ENCODE measurements around the gene LBR.

DNA sequence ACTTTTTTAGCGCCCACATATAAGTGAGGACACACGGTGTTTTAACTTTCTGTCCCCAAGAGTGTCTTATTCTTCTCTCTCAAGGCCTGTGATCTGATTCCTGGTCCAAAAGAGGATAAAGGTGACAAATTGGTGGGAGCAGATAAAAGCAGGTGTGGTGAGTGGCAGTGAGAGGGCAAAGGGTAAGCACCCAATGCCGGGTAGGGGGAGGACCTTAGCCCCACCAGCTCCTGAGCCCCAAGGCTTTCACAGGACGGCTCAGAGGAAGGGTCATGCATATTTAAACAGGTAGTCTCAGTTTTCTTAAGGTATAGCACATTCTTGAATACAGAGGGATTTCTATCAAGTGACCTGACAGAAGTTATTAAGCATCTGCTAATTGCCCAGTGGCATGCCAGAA lies 19.6 kb downstream of the LBR start:
- TF ChIP-seq, protein P1, sequence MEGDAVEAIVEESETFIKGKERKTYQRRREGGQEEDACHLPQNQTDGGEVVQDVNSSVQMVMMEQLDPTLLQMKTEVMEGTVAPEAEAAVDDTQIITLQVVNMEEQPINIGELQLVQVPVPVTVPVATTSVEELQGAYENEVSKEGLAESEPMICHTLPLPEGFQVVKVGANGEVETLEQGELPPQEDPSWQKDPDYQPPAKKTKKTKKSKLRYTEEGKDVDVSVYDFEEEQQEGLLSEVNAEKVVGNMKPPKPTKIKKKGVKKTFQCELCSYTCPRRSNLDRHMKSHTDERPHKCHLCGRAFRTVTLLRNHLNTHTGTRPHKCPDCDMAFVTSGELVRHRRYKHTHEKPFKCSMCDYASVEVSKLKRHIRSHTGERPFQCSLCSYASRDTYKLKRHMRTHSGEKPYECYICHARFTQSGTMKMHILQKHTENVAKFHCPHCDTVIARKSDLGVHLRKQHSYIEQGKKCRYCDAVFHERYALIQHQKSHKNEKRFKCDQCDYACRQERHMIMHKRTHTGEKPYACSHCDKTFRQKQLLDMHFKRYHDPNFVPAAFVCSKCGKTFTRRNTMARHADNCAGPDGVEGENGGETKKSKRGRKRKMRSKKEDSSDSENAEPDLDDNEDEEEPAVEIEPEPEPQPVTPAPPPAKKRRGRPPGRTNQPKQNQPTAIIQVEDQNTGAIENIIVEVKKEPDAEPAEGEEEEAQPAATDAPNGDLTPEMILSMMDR (IDR thresholded peaks at IDR 0.05) = no peak
- no peak for TF ChIP-seq POLR2A (IDR thresholded peaks at IDR 0.05; ENCODE audit: low read depth)

Data from esophagus muscularis mucosa (tissue), 3 donors.